Transverse colon (tissue), 4 donors: Measurements from ENCODE around the gene FIG4. TPM values are rescaled to one million over a fixed set of nuclear protein-coding genes. Genes with fewer than 3 reads are reported as not detected.

Experiments
- DNase-seq: peaks from one replicate; pipeline ENCODE4 v3.0.0-alpha.2; 2019
- H3K27ac ChIP-seq, 4 donors: fragments of 200-600 bp; sonication (generic); 2 replicates each; pipeline ENCODE4 v1.5.1; 2016 to 2018; ENCODE audit warnings: inconsistent platforms in 4 of 4
- H3K27me3 ChIP-seq: fragments of 200-600 bp; sonication (generic); 2 replicates; pipeline ENCODE4 v1.5.1; 2017; ENCODE audit warnings: inconsistent platforms
- H3K36me3 ChIP-seq, 4 donors: fragments of 200-600 bp; sonication (generic); 2 replicates each; pipeline ENCODE4 v1.5.1; 2017 to 2019; ENCODE audit warnings: inconsistent platforms in 4 of 4
- H3K4me1 ChIP-seq, 4 donors: fragments of 200-600 bp; sonication (generic); 2 replicates each; pipeline ENCODE4 v1.5.1; 2017 to 2020; ENCODE audit warnings: inconsistent platforms in 4 of 4
- H3K4me3 ChIP-seq, 4 donors: fragments of 200-600 bp; sonication (generic); 1 replicate in 1 of 4; 2 replicates in 3 of 4; pipeline versions ENCODE4 v1.5.1 to v1.6.1; 2017 to 2019; ENCODE audit warnings: inconsistent platforms in 4 of 4
- H3K9me3 ChIP-seq, 2 donors: fragments of 200-600 bp; sonication (generic); 2 replicates each; pipeline ENCODE4 v1.5.1; 2017 to 2019; ENCODE audit warnings: inconsistent platforms in 2 of 2
- EP300 ChIP-seq: sonication (generic); formaldehyde crosslinking; IDR thresholded peaks from one replicate; pipeline ENCODE4 v1.6.1; 2017; ENCODE audit warnings: antibody characterized with exemption, low read depth
- POLR2A ChIP-seq: fragments of 450-650 bp; IDR thresholded peaks from one replicate; pipeline ENCODE4 v1.6.1; 2016; ENCODE audit warnings: antibody characterized with exemption, mild to moderate bottlenecking, moderate library complexity
- POLR2AphosphoS5 ChIP-seq, 3 donors: sonication (generic); formaldehyde crosslinking; IDR thresholded peaks; one replicate each; pipeline ENCODE4 v1.6.1; 2016; ENCODE audit warnings: antibody characterized with exemption in 3 of 3
- WGBS, 2 donors: methylation state at CpG; one replicate each; pipeline ENCODE4 v1.1.5; 2018; ENCODE audit warnings: low coverage in 1 of 2; 5-methylcytosine and 5-hydroxymethylcytosine counted together
- in situ Hi-C, 4 donors: fragments of 200-750 bp; cut with MboI; loops; one replicate each; pipeline versions ENCODE4 v1.15.0 to v1.15.1; 2017; ENCODE audit warnings: low sequenced_read_pairs in 3 of 4, low pct_ligation_motif_present in 1 of 4, low pct_unique_long_range_greater_than_20kb in 1 of 4
- intact Hi-C: fragments of 100-400 bp; cut with DNase I; formaldehyde crosslinking; loops from one replicate; pipeline ENCODE4 v1.15.1; 2023; ENCODE audit warnings: low total_unique reads
- total RNA-seq, 4 donors: library from RNA; depleted of rRNA; stranded (reverse); fragments of >200 nt; gene quantifications; one replicate each; pipeline ENCODE4 v1.1.0, GENCODE V29; 2016
- TF ChIP-seq, protein P1 (sequence below), 5 experiments: fragments of 200-600 bp in 3 of 5; fragments of 450-650 bp in 2 of 5; sonication (generic) in 3 of 5; IDR thresholded peaks; 1 replicate in 2 of 5; 2 replicates in 3 of 5; pipeline ENCODE4 v1.5.1; 2016 to 2017; ENCODE audit warnings: antibody characterized with exemption in 5 of 5, inconsistent platforms in 3 of 5, mild to moderate bottlenecking in 2 of 5, moderate library complexity in 1 of 5

The FIG4 gene
- total RNA-seq, 4 donors from 2014 or later: 3.7 to 21.6 (median 15.2) TPM

DNA sequence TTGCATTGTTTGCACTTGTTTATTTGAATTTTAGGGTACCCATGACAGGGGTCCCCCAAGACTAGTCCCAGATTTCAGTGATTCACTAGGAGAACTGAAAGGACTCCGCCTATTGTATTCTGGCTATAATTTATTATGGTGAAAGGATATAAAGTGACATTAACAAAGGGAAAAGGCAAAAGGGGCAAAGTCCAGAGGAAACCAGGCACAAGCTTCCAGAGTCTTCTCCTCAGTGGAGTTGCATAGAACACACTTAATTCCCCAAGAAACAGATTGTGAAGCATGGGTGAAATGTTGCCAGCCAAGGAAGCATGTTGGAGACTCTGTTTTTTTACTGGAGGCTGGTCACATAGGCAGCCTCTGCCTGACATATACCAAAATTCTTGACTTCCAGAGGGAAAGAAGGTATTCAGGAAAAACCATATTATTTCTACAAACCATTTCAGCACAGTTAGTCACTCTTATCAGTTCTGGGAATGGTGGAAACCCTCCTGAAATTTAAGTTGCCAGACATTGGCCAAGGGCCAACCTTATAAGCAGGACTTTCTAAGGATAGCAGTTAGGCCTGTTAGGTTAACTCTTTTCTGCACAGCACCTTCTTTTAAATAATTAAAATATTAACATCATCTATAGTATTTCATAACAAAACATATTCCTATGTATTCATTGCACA is 71.8 kb downstream of the FIG4 start:
- no peak overlapping the region for H3K27ac ChIP-seq
- DNase-seq: no peak
- no peak for TF ChIP-seq POLR2A
- TF ChIP-seq, protein P1, sequence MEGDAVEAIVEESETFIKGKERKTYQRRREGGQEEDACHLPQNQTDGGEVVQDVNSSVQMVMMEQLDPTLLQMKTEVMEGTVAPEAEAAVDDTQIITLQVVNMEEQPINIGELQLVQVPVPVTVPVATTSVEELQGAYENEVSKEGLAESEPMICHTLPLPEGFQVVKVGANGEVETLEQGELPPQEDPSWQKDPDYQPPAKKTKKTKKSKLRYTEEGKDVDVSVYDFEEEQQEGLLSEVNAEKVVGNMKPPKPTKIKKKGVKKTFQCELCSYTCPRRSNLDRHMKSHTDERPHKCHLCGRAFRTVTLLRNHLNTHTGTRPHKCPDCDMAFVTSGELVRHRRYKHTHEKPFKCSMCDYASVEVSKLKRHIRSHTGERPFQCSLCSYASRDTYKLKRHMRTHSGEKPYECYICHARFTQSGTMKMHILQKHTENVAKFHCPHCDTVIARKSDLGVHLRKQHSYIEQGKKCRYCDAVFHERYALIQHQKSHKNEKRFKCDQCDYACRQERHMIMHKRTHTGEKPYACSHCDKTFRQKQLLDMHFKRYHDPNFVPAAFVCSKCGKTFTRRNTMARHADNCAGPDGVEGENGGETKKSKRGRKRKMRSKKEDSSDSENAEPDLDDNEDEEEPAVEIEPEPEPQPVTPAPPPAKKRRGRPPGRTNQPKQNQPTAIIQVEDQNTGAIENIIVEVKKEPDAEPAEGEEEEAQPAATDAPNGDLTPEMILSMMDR (IDR thresholded peaks at IDR 0.05): no peak
- no peak for TF ChIP-seq EP300
- TF ChIP-seq POLR2AphosphoS5 (IDR thresholded peaks at IDR 0.05): no peak
- H3K4me3 ChIP-seq: no peak overlapping the region
- in situ Hi-C loops (no loop called here), intact Hi-C loops (no loop called here)
- H3K9me3 ChIP-seq: peaks cover 0 to 5% of the 10 kb centered on the region in 2 donors
- H3K36me3 ChIP-seq: peaks cover 0 to 18% (median 8%) of the 10 kb centered on the region in 4 donors
- H3K27me3 ChIP-seq: no peaks in the 10 kb centered on the region
- 30 to 86% methylated on average over 1 of the region's 1 CpG for WGBS, 2 donors
- peaks cover 0 to 14% (median 5%) of the 10 kb centered on the region in 4 donors for H3K4me1 ChIP-seq

DNA sequence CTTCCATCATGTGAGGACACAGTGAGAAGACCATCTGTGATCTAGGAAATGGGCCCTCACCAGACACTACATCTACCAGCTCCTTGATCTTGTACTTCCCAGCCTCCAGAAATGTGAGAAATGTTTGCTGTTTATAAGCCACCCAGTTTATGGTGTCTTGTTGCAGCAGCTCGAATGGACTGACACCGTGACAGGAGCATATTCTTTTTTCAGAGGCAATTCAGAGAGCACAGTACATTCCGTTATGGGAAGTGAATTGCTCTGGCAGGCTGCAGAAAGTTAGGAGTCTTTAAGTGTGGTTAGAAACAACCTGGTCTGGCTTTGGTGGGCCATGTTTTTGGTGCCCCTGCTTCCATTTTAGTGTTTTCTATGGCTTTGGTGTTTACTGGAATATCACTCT is 75.1 kb downstream of the FIG4 start:
- Histone ChIP-seq H3K27ac (no peak overlapping the region), H3K4me3 (no peak overlapping the region), H3K36me3 (peaks cover 0 to 18% (median 9%) of the 10 kb centered on the region in 4 donors), H3K9me3 (no peaks in the 10 kb centered on the region), H3K4me1 (peaks cover 0 to 10% (median 2%) of the 10 kb centered on the region in 4 donors), H3K27me3 (no peaks in the 10 kb centered on the region)
- intact Hi-C loops (no loop called here), in situ Hi-C loops (no loop called here)
- DNase-seq: no peak
- 80 to 87% methylated on average over 2 to 3 of the region's 3 CpGs for WGBS, 2 donors
- TF ChIP-seq, protein P1 (IDR thresholded peaks at IDR 0.05): no peak
- no peak for TF ChIP-seq POLR2AphosphoS5 (IDR thresholded peaks at IDR 0.05)
- TF ChIP-seq EP300: no peak
- no peak for TF ChIP-seq POLR2A

DNA sequence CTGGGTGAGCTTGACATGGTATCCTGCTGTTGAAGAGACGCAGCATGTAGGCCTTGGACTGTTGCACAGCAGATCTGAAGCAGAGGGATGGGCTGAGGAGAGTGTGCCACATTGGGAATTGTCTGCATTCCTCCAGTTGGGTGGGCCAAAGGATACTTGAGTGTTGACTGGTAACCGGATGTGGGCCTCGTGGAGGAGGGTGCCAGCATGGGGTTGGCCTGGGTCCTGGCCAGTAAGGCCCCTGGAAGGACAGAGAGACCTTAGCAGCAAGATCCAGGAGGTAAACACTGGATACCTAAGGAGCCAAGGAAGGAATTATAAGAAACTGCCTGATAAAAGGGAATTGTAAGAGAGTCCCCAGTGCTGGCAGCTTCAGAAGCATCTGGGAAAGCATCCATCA is 76.9 kb downstream of the FIG4 start:
- in situ Hi-C loops (no loop called here), intact Hi-C loops (no loop called here)
- 94 to 100% methylated on average over 1 to 3 of the region's 3 CpGs for WGBS, 2 donors
- Histone ChIP-seq H3K27ac (no peak overlapping the region), H3K4me1 (peaks cover 0 to 4% (median under 1%) of the 10 kb centered on the region in 4 donors), H3K4me3 (no peak overlapping the region), H3K36me3 (peaks cover 0 to 18% (median 9%) of the 10 kb centered on the region in 4 donors), H3K9me3 (no peaks in the 10 kb centered on the region), H3K27me3 (no peaks in the 10 kb centered on the region)
- TF ChIP-seq, protein P1 (IDR thresholded peaks at IDR 0.05): no peak
- TF ChIP-seq POLR2AphosphoS5 (IDR thresholded peaks at IDR 0.05) (no peak), POLR2A (no peak), EP300 (no peak)
- DNase-seq: no peak

GRCh38 chr6:109768485-109768884 is 77.4 kb downstream of the FIG4 start:
- in situ Hi-C loops (no loop called here), intact Hi-C loops (no loop called here)
- 86% methylated on average over 5 of the region's 5 CpGs; no CpG with 5 or more reads in 1 of the 2 donors for WGBS, 2 donors
- H3K36me3 ChIP-seq: peaks cover 0 to 18% (median 9%) of the 10 kb centered on the region in 4 donors
- no peak overlapping the region for H3K27ac ChIP-seq
- DNase-seq: no peak
- H3K4me3 ChIP-seq: no peak overlapping the region
- H3K27me3 ChIP-seq: no peaks in the 10 kb centered on the region
- TF ChIP-seq POLR2AphosphoS5 (IDR thresholded peaks at IDR 0.05): no peak
- TF ChIP-seq POLR2A: no peak
- TF ChIP-seq, protein P1 (IDR thresholded peaks at IDR 0.05): no peak
- no peak for TF ChIP-seq EP300
- no peaks in the 10 kb centered on the region for H3K4me1 ChIP-seq
- H3K9me3 ChIP-seq: no peaks in the 10 kb centered on the region
